K562 (cell line): Measurements from ENCODE around the gene PAN2. TPM values are rescaled to one million over a fixed set of nuclear protein-coding genes. Genes with fewer than 3 reads are reported as not detected.

ENCODE experiments used
- CREB1 ChIP-seq, 2 experiments: sonication (generic) in 1 of 2; formaldehyde crosslinking in 1 of 2; IDR thresholded peaks; 2 replicates each; pipeline versions ENCODE4 v1.6.1 to v1.8.0; 2012 to 2022; ENCODE audit warnings: inconsistent platforms in 1 of 2, mild to moderate bottlenecking in 1 of 2, missing genetic modification reagents in 1 of 2, moderate library complexity in 1 of 2
- EP300 ChIP-seq: IDR thresholded peaks from 2 replicates; pipeline ENCODE4 v1.6.1; 2012; ENCODE audit warnings: low read length, improper control_type of control experiment
- EP400 ChIP-seq: fragments of 450-650 bp; IDR thresholded peaks from 2 replicates; pipeline ENCODE4 v1.6.1; 2017; ENCODE audit warnings: antibody characterized with exemption, mild to moderate bottlenecking, moderate library complexity
- FOXK2 ChIP-seq, 2 experiments: fragments of 450-650 bp; IDR thresholded peaks in 1 of 2; conservative IDR thresholded peaks in 1 of 2; 2 replicates each; pipeline ENCODE4 v1.6.1; 2016; ENCODE audit warnings: low read depth in 2 of 2, mild to moderate bottlenecking in 1 of 2
- HNRNPH1 ChIP-seq: fragments of 200-400 bp; formaldehyde crosslinking; optimal IDR thresholded peaks from 2 replicates; pipeline ENCODE3; 2017; ENCODE audit warnings: low read depth, mild to moderate bottlenecking, low read length, moderate library complexity
- KLF6 ChIP-seq: fragments of 250-450 bp; sonication (Bioruptor Pico); IDR thresholded peaks from 2 replicates; pipeline ENCODE4 v1.4.0; 2020; ENCODE audit warnings: mild to moderate bottlenecking, moderate library complexity, borderline replicate concordance
- PHTF2 ChIP-seq: fragments of 250-450 bp; sonication (Bioruptor Pico); IDR thresholded peaks from 2 replicates; pipeline ENCODE4 v1.5.0; 2021; ENCODE audit warnings: mild to moderate bottlenecking
- PML ChIP-seq: IDR thresholded peaks from 2 replicates; pipeline ENCODE4 v1.6.1; 2012; ENCODE audit warnings: low read length, inconsistent platforms
- PRPF4 ChIP-seq: fragments of 200-400 bp; formaldehyde crosslinking; IDR thresholded peaks from one replicate; pipeline ENCODE4 v1.6.1; 2017; ENCODE audit warnings: low read length, low read depth, mild to moderate bottlenecking; ENCODE audit not compliant: insufficient read depth, poor library complexity, severe bottlenecking
- RCOR1 ChIP-seq, 2 experiments: IDR thresholded peaks; 2 replicates each; pipeline ENCODE4 v1.6.1; 2012; ENCODE audit warnings: low read depth in 2 of 2, low read length in 2 of 2, borderline replicate concordance in 1 of 2, improper control_type of control experiment in 1 of 2
- SIN3A ChIP-seq, 2 experiments: fragments of 150-350 bp in 1 of 2; IDR thresholded peaks; 2 replicates each; pipeline ENCODE4 v1.6.1; 2011 to 2016; ENCODE audit warnings: borderline replicate concordance in 2 of 2, low read depth in 2 of 2, low read length in 2 of 2, mild to moderate bottlenecking in 2 of 2, moderate library complexity in 2 of 2; ENCODE audit not compliant: control insufficient read depth in 1 of 2
- SIN3B ChIP-seq: fragments of 450-650 bp; IDR thresholded peaks from 2 replicates; pipeline ENCODE4 v1.6.1; 2017; ENCODE audit warnings: low read depth, mild to moderate bottlenecking, moderate library complexity
- SMAD1 ChIP-seq: fragments of 150-350 bp; IDR thresholded peaks from 2 replicates; pipeline ENCODE4 v1.6.1; 2014; ENCODE audit warnings: low read length, low read depth; ENCODE audit not compliant: partially characterized antibody
- SOX6 ChIP-seq: fragments of 450-650 bp; IDR thresholded peaks from 2 replicates; pipeline ENCODE4 v1.6.1; 2014; ENCODE audit warnings: mild to moderate bottlenecking
- SRSF7 ChIP-seq: fragments of 200-400 bp; formaldehyde crosslinking; optimal IDR thresholded peaks from 2 replicates; pipeline ENCODE3; 2017; ENCODE audit warnings: mild to moderate bottlenecking, low read depth, low read length
- SRSF9 ChIP-seq: fragments of 200-400 bp; formaldehyde crosslinking; IDR thresholded peaks from 2 replicates; pipeline ENCODE4 v1.6.1; 2017; ENCODE audit warnings: low read depth, low read length, borderline replicate concordance
- TAF7 ChIP-seq: fragments of 450-650 bp; IDR thresholded peaks from 2 replicates; pipeline ENCODE4 v1.6.1; 2016; ENCODE audit warnings: missing genetic modification characterization, missing compliant biosample characterization
- TOE1 ChIP-seq, 2 experiments: fragments of 450-650 bp in 1 of 2; sonication (generic) in 1 of 2; formaldehyde crosslinking in 1 of 2; IDR thresholded peaks; 2 replicates each; pipeline versions ENCODE4 v1.7.1 to v1.8.0; 2016 to 2022; ENCODE audit warnings: borderline replicate concordance in 2 of 2, mild to moderate bottlenecking in 2 of 2, antibody characterized with exemption in 1 of 2, inconsistent platforms in 1 of 2, low read depth in 1 of 2, missing genetic modification reagents in 1 of 2, moderate library complexity in 1 of 2
- ZNF584 ChIP-seq: fragments of 200-800 bp; sonication (Bioruptor generic); IDR thresholded peaks from 2 replicates; pipeline ENCODE4 v1.6.1; 2016; ENCODE audit warnings: low read depth, mild to moderate bottlenecking, missing genetic modification characterization, missing compliant biosample characterization
- polyA plus RNA-seq, 8 experiments: library from polyadenylated mRNA; depleted of rRNA in 4 of 8; stranded (reverse) in 5 of 8; unstranded in 3 of 8; fragments of >200 nt; fragmentation: Nextera tagmentation in 2 of 8; fragmentation: Illumina TruSeq in 1 of 8; extraction: Ambion mirVana in 2 of 8; extraction: Trizol in 1 of 8; gene quantifications; 2 replicates each; pipeline versions ENCODE4 v1.2.1 to v1.2.3, GENCODE V29; 2011 to 2014; ENCODE audit warnings: inconsistent platforms in 1 of 8, missing spikeins in 1 of 8
- total RNA-seq, 7 experiments: library from RNA; depleted of rRNA in 6 of 7; stranded (reverse); fragments of >200 nt in 6 of 7; fragmentation: Illumina TruSeq in 2 of 7; extraction: Trizol in 2 of 7; gene quantifications; 2 replicates each; pipeline versions ENCODE4 v1.2.1 to v1.2.3, GENCODE V29; 2011 to 2021; ENCODE audit warnings: low replicate concordance in 1 of 7
- TF ChIP-seq, protein P1 (sequence below): fragments of 250-450 bp; sonication (Bioruptor Pico); IDR thresholded peaks from 2 replicates; pipeline ENCODE4 v1.8.0; 2021; ENCODE audit warnings: borderline replicate concordance, mild to moderate bottlenecking, moderate library complexity; ENCODE audit not compliant: poor library complexity, severe bottlenecking
- TF ChIP-seq, protein P2 (sequence below): fragments of 200-800 bp; sonication (Bioruptor generic); IDR thresholded peaks from 2 replicates; pipeline ENCODE4 v1.6.1; 2017; ENCODE audit warnings: missing genetic modification characterization, missing compliant biosample characterization
- TF ChIP-seq, protein P3 (sequence below), 2 experiments: IDR thresholded peaks; 2 replicates each; pipeline ENCODE4 v1.6.1; 2011; ENCODE audit warnings: borderline replicate concordance in 1 of 2, control low read depth in 1 of 2, low read depth in 1 of 2, low read length in 1 of 2, mild to moderate bottlenecking in 1 of 2, mixed read lengths in 1 of 2, moderate library complexity in 1 of 2; ENCODE audit not compliant: insufficient read depth in 1 of 2, insufficient read length in 1 of 2, poor library complexity in 1 of 2, severe bottlenecking in 1 of 2; ENCODE audit errors: extremely low read depth in 1 of 2

The PAN2 gene
- total and polyA plus RNA-seq, 9 of the 15 experiments (the other 6 are each of a cell fraction or from before 2014, with no cell fraction given): 15.0 to 66.1 (median 25.9) TPM

DNA sequence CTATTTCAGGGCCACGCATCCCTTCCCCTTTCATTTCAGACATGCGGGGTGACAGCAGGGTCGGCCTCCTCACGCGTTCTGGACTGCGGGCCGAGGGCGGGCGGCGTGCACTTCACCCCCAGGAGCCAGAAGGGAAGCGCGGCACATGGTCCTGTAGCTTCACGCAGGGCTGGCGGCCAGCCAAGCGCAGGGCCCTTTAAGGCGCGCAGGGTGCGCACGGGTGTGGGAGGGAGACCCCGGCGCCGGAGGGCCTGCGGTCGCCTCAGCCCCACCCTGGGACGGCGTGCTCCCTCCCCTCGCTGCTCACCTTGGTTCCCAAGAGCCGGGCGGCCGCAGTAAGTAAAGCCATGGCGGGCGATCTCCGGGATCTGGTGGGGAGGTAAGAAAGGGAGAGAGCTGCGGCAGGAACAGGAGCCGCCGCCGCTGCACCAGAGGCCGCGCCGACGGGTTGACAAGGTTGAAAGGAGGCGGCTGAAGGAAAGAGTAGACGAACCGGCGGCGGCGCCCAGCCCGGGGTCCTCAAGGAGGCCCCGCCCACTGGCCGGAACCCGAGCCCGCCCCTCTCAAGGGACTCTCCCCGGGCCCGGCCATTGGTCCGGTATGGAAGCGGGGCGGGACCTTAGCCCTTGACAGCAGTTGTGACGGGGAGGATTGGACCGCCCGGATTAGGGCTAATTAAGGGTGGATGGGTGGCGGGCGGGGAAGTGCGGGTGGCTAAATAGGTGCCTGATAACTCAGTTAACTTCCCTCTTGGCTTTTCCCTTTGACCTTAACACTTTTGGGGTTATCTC, 33.8 kb downstream of the PAN2 start, which contains the start of gene CS (continued):
- TF ChIP-seq ZNF584 (CRISPR knock-in tag) (no peak), KLF6 (CRISPR knock-in tag) (peak; percentile 54; the same call in 1 of the 2 replicates), TAF7 (tag) (peak; percentile 75), SIN3A (IDR thresholded peaks at IDR 0.05; ENCODE audit: borderline replicate concordance in 2 of 2, control insufficient read depth in 1 of 2, low read depth in 2 of 2, low read length in 2 of 2) (peak; percentile 85 to 87; a peak in 2 of 4 replicates), PHTF2 (CRISPR knock-in tag) (no peak), CREB1 (IDR thresholded peaks at IDR 0.05) (peak; percentile 21), CREB1 (CRISPR knock-in tag; IDR thresholded peaks at IDR 0.05) (peak; percentile 57), HNRNPH1 (no peak), PRPF4 (peak; percentile 48), EP300 (peak; percentile 16; the same call in 1 of the 2 replicates), SRSF9 (no peak), RCOR1 (IDR thresholded peaks at IDR 0.05; ENCODE audit: borderline replicate concordance in 1 of 2, low read depth in 2 of 2, low read length in 2 of 2) (peak in 1 of 2 experiments; percentile 8; a peak in 1 of 4 replicates), SRSF7 (no peak), SMAD1 (peak; percentile 53), SIN3B (no peak), TOE1 (IDR thresholded peaks at IDR 0.05; ENCODE audit: borderline replicate concordance) (peak; percentile 11; the same call in 1 of the 2 replicates), TOE1 (CRISPR knock-in tag; IDR thresholded peaks at IDR 0.05; ENCODE audit: borderline replicate concordance, low read depth) (peak; percentile 96; the same call in 1 of the 2 replicates), PML (0 out of 2 replicates have a peak, but pooled peaks have one; percentile 3), FOXK2 (conservative IDR thresholded peaks at IDR 0.05 in 1 of 2, IDR thresholded peaks at IDR 0.05 in 1 of 2; ENCODE audit: low read depth in 2 of 2) (peak in 1 of 2 experiments; percentile 22; a peak in 2 of 4 replicates), SOX6 (peak; percentile 53; the same call in 1 of the 2 replicates), EP400 (peak; percentile 91)
- TF ChIP-seq, protein P1, sequence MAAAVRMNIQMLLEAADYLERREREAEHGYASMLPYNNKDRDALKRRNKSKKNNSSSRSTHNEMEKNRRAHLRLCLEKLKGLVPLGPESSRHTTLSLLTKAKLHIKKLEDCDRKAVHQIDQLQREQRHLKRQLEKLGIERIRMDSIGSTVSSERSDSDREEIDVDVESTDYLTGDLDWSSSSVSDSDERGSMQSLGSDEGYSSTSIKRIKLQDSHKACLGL: peak; percentile 48
- TF ChIP-seq, protein P2, sequence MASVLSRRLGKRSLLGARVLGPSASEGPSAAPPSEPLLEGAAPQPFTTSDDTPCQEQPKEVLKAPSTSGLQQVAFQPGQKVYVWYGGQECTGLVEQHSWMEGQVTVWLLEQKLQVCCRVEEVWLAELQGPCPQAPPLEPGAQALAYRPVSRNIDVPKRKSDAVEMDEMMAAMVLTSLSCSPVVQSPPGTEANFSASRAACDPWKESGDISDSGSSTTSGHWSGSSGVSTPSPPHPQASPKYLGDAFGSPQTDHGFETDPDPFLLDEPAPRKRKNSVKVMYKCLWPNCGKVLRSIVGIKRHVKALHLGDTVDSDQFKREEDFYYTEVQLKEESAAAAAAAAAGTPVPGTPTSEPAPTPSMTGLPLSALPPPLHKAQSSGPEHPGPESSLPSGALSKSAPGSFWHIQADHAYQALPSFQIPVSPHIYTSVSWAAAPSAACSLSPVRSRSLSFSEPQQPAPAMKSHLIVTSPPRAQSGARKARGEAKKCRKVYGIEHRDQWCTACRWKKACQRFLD (CRISPR knock-in tag): peak; percentile 67; the same call in 1 of the 2 replicates
- TF ChIP-seq, protein P3, sequence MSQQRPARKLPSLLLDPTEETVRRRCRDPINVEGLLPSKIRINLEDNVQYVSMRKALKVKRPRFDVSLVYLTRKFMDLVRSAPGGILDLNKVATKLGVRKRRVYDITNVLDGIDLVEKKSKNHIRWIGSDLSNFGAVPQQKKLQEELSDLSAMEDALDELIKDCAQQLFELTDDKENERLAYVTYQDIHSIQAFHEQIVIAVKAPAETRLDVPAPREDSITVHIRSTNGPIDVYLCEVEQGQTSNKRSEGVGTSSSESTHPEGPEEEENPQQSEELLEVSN (IDR thresholded peaks at IDR 0.05; ENCODE audit: borderline replicate concordance in 1 of 2, extremely low read depth in 1 of 2, insufficient read depth in 1 of 2, insufficient read length in 1 of 2, low read depth in 1 of 2, low read length in 1 of 2, poor library complexity in 1 of 2, severe bottlenecking in 1 of 2): peak; percentile 63 to 66
